KMS-11 (cell line): ENCODE measurements around the gene ESRRG.
A peak's percentile ranks its signal among the peaks of the same experiment; 100 is the strongest.

Source experiments
- H2AFZ ChIP-seq: fragments of 200-600 bp; sonication (generic); 2 replicates; pipeline ENCODE4 v1.6.1; 2016; ENCODE audit warnings: antibody characterized with exemption, mixed run types, low read depth
- H3K27ac ChIP-seq: fragments of 200-600 bp; sonication (generic); 2 replicates; pipeline ENCODE4 v1.6.1; 2016; ENCODE audit warnings: mild to moderate bottlenecking, mixed run types
- H3K27me3 ChIP-seq: fragments of 200-600 bp; sonication (generic); 2 replicates; pipeline ENCODE4 v1.6.1; 2017; ENCODE audit warnings: mild to moderate bottlenecking, low read depth, mixed run types, moderate library complexity; ENCODE audit not compliant: insufficient read depth
- H3K36me3 ChIP-seq: fragments of 200-600 bp; sonication (generic); 2 replicates; pipeline ENCODE4 v1.6.1; 2017; ENCODE audit warnings: mild to moderate bottlenecking, mixed run types; ENCODE audit not compliant: insufficient read depth
- H3K4me1 ChIP-seq: fragments of 200-600 bp; sonication (generic); 2 replicates; pipeline ENCODE4 v1.6.1; 2016; ENCODE audit warnings: mild to moderate bottlenecking, low read depth, mixed run types; ENCODE audit not compliant: poor library complexity, severe bottlenecking
- H3K4me2 ChIP-seq: fragments of 200-600 bp; sonication (generic); 2 replicates; pipeline ENCODE4 v1.7.0; 2016; ENCODE audit warnings: mild to moderate bottlenecking, mixed run types
- H3K4me3 ChIP-seq: fragments of 200-600 bp; sonication (generic); IDR thresholded peaks from 2 replicates; pipeline ENCODE4 v1.6.1; 2017; ENCODE audit warnings: low read depth, low read length, mixed read lengths; ENCODE audit not compliant: insufficient read depth
- H3K79me2 ChIP-seq: fragments of 200-600 bp; sonication (generic); 2 replicates; pipeline ENCODE4 v1.6.1; 2016; ENCODE audit warnings: low read depth, mixed run types; ENCODE audit not compliant: insufficient read depth
- H3K9ac ChIP-seq: fragments of 200-600 bp; sonication (generic); 2 replicates; pipeline ENCODE4 v1.6.1; 2016; ENCODE audit warnings: mild to moderate bottlenecking, mixed run types
- H4K20me1 ChIP-seq: fragments of 200-600 bp; sonication (generic); 2 replicates; pipeline ENCODE4 v1.6.1; 2016; ENCODE audit warnings: mild to moderate bottlenecking, mixed run types; ENCODE audit not compliant: insufficient read depth
- TF ChIP-seq, protein P1 (sequence below): fragments of 200-600 bp; sonication (generic); conservative IDR thresholded peaks from 2 replicates; pipeline ENCODE4 v1.6.1; 2017; ENCODE audit warnings: low read depth, mild to moderate bottlenecking, antibody characterized with exemption, low read length, moderate library complexity, mixed read lengths

ESRRG gene

DNA sequence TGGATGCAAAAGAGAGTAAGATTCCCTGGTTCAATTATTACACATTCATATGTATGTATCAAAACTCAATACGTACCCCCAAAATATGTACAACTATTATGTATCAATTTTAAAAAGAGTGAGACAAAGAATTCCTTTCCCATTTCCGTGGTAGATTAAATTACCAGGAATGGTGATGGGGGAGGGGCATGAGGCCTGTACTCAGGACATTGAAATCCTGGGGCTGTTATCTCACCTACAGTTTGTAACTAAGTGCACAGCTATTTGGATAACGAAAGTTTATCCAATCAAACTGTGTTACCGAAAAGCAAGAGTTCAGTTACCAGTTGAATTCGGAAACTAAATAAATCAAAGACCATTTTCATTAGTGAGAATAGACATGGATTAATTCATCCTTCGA is 8.3 kb upstream of the ESRRG start:
- no peaks in the 10 kb centered on the region for H3K4me1 ChIP-seq
- no peak overlapping the region for H3K4me2 ChIP-seq
- TF ChIP-seq, protein P1, sequence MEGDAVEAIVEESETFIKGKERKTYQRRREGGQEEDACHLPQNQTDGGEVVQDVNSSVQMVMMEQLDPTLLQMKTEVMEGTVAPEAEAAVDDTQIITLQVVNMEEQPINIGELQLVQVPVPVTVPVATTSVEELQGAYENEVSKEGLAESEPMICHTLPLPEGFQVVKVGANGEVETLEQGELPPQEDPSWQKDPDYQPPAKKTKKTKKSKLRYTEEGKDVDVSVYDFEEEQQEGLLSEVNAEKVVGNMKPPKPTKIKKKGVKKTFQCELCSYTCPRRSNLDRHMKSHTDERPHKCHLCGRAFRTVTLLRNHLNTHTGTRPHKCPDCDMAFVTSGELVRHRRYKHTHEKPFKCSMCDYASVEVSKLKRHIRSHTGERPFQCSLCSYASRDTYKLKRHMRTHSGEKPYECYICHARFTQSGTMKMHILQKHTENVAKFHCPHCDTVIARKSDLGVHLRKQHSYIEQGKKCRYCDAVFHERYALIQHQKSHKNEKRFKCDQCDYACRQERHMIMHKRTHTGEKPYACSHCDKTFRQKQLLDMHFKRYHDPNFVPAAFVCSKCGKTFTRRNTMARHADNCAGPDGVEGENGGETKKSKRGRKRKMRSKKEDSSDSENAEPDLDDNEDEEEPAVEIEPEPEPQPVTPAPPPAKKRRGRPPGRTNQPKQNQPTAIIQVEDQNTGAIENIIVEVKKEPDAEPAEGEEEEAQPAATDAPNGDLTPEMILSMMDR, result no peak
- H3K79me2 ChIP-seq, result no peaks in the 10 kb centered on the region
- H3K9ac ChIP-seq, result no peak overlapping the region
- H3K27ac ChIP-seq, result no peak overlapping the region
- no peaks in the 10 kb centered on the region for H4K20me1 ChIP-seq
- H3K27me3 ChIP-seq, result no peaks in the 10 kb centered on the region
- no peak overlapping the region for H2AFZ ChIP-seq
- no peaks in the 10 kb centered on the region for H3K36me3 ChIP-seq
- H3K4me3 ChIP-seq, result no peak overlapping the region

DNA sequence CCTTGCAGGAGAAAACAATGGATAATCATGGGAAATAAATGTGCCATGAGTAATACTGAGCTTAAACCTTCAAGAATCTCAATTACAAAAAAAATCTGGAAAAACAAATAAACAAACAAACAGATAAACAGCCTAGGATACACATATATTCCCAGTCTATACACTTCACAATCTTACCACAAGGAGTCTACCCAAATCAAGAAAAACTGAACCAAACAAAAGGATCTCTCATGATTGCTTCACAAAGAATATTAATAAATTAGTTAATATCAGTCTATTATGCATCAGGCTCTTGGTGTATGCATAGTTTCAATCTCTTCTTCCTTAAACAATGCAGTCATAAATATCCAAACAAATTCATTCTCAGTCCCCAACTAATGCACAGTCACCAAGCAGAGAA is 3.2 kb upstream of the ESRRG start:
- Histone ChIP-seq H3K4me1 (no peaks in the 10 kb centered on the region), H3K27ac (no peak overlapping the region), H3K27me3 (no peaks in the 10 kb centered on the region), H3K36me3 (no peaks in the 10 kb centered on the region), H3K4me2 (no peak overlapping the region), H3K79me2 (no peaks in the 10 kb centered on the region), H3K4me3 (no peak overlapping the region), H3K9ac (no peak overlapping the region), H2AFZ (no peak overlapping the region), H4K20me1 (no peaks in the 10 kb centered on the region)
- TF ChIP-seq, protein P1, result no peak

DNA sequence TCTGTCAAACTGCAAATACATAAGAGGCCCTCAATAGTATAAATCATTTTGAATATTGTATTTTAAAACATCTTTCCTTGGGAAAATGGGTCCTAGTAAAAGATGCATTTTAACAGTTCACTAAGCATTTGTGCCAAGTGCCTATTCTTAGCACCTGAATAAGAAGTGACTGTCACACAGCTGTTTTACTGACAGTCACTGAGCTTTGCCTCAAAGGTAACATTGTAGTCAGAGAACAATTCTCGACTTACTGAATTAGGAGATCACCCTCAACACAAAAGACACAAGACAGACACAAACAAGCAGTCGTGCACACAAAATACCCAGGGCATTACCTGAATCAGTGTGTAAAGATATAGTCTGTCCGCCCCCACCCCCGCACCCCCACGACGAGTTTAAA is 408 bp downstream of the ESRRG start:
- TF ChIP-seq, protein P1, result no peak
- Histone ChIP-seq H4K20me1 (no peaks in the 10 kb centered on the region), H3K27me3 (no peaks in the 10 kb centered on the region), H3K4me2 (peak overlapping the region; percentile 47), H3K4me1 (no peaks in the 10 kb centered on the region), H3K9ac (peak overlapping the region; percentile 42; the same call in 1 of the 2 replicates), H3K36me3 (no peaks in the 10 kb centered on the region), H3K27ac (peak overlapping the region; percentile 35; the same call in 1 of the 2 replicates), H3K4me3 (no peak overlapping the region), H3K79me2 (no peaks in the 10 kb centered on the region), H2AFZ (peak overlapping the region; percentile 48)

DNA sequence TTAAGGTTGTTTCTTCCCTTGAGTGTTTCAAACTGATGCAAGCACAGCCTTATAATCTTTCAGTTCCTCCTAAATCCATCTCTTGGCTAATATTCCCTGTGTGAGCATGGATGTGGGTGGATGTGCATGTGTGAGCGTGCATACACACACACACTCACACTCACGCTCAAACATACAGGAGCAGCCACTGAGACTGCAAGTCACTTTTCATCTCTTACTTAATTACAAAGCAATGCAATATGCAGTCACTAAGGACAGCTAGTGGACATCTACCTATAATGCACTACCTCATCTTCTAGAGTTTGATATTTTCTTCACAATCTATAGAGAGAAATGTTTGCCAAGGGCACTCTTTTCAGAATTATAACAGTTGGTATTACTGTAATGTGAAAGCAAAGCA is 1.4 kb downstream of the ESRRG start:
- Histone ChIP-seq H3K79me2 (no peaks in the 10 kb centered on the region), H3K4me2 (peak overlapping the region; percentile 47), H3K27ac (peak overlapping the region; percentile 35; the same call in 1 of the 2 replicates), H3K9ac (peak overlapping the region; percentile 42; the same call in 1 of the 2 replicates), H3K36me3 (no peaks in the 10 kb centered on the region), H3K27me3 (no peaks in the 10 kb centered on the region), H4K20me1 (no peaks in the 10 kb centered on the region), H2AFZ (peak overlapping the region; percentile 48; the same call in 1 of the 2 replicates), H3K4me3 (no peak overlapping the region), H3K4me1 (no peaks in the 10 kb centered on the region)
- TF ChIP-seq, protein P1, result no peak
